ENCODE measurements around the gene CAMTA1.

The CAMTA1 gene

DNA sequence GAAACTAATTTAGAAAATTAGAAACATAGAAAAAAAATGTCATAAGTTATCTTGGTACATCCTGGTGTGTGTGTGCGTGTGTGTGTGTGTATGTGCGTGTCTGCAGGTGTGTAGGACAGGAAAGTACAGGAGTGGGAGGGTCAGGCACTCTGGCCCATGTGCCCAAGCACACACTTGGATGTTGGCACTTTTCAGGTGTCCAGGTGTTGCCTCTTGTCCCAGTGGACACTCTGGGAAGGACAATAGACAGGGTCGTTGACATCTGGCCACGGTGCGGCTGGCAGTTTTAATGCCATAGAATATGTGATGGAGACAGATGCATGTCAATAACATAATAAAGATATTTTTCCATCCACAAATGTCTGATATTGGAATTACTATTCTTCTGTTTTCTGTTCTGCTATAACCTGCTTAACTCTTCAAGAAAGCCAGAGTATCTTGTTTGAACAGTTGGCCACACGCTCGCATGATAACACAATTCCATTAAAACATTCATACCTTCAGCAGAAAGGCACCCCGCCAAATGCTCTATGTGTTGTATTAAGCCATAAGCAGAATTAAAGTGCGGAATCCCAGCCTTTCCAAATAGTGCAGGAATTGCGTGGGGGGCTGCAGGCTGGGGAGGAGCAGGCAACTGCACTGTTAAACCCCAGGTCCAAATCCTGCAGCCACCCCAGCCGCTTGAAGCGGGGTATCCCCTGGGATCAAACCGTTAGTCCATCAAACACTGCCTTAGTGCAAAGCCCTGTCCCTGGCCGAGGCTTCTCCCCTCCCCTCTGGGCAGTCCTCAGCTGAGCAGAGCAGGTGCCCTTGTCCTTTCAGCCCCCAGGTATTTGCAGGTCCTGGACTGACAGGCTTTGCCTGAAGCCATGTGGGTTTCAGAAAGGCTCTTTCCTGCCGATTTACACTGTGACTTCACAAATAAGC, 390.0 kb downstream of the CAMTA1 start:
- FAIRE-seq, result no peak

DNA sequence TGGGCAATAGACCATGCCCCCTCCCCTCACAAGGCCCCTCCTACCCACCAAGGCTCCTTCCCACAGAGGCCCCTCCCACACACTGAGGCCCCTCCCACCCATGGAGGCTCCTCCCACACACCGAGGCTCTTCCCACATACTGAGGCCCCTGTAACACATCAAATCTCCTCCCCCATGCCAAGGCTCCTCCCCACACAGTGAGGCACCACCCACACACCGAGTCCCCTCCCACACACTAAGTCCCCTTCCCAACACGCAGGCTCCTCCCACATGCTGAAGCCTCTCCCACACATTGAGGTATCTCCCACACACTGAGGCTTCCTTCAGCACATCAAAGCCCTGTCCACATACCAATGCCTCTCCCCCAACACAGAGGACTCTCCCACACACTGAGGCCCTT, 391.8 kb downstream of the CAMTA1 start:
- FAIRE-seq, result no peak

DNA sequence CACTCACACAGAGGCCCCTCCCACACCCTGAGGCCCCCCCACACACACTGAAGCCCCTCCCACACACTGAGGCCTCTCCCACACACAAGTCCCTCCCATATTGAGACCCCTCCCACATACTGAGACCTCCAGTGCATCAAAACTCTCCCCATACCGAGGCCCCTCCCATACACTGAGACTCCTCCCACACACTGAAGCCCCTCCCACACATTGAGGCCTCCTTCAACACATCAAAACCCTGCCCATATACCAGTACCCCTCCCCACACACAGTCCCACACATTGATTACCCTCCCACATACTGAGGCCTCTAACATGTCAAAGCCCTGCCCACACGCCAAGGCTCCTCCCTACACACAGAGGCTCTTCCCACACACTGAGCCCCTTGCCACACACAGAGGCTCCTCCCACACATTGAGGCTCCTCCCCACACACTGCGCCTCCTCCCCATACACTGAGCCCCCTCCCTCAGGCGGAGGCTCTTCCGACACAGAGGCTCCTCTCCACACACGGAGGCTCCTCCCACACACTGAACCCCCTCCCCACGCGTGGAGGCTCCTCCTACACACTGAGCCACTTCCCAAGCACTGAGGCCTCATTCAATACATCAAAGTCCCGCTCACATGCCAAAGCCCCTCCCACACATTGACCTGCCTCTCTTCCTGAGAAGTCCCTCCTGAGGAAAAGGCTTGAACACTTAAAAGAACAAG, 392.3 kb downstream of the CAMTA1 start:
- FAIRE-seq, result no peak

DNA sequence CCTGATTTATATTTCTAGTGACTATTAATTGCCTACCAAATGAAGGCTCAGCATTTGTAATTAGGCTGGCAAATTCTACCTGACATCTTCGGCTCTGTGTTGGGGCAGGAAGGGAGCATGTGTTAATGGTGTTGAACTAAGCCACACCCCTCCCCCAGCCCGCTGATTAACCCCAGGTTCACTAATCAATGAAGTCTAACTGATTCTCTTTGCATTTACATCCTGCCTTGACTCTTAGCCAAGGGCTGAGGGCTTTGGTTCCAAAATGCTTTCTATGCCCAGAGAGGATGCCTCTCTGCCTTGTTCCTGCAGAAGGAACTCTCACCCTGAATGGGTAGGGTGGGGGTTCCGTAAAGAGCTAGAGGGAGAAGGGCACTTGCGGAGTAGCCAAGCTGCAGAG, 393.1 kb downstream of the CAMTA1 start:
- no peak for FAIRE-seq

DNA sequence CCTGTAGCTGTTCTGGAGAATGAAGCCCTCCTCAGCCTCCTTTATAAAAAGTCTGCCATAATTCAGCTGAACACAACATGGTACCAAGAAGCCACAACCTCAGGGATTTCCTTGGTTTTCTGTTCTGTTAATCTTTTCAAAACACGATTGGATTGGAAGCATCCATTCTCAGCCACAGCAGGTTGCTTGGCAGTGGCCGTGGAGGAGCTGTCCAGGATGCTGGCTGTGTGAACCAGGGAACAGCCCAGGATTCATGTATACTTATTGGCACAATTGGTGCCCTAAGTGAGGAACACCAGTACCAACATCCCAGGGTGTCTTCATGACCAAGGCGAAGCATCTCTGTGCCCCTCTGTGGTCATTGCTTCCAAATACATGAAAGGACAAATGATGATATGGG, 393.5 kb downstream of the CAMTA1 start:
- no peak for FAIRE-seq

DNA sequence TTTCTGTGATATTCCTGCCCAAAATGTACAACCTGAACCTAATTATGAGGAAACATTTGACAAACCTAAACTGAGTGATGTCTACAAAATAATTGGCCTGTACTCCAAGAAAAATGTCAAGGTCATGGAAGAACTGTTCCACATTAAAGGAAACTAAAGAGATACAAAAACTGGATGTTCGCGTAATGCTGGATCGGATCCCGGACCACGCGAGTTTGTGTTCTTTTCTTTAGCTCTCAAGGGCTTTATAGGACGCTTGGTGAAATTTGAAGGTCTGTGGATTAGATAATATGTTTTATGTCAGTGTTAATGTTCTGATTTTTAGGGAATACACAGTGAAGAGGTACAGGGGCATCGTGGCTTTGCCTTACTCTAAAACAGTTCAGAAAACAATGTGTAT, 400.5 kb downstream of the CAMTA1 start:
- no peak for FAIRE-seq

DNA sequence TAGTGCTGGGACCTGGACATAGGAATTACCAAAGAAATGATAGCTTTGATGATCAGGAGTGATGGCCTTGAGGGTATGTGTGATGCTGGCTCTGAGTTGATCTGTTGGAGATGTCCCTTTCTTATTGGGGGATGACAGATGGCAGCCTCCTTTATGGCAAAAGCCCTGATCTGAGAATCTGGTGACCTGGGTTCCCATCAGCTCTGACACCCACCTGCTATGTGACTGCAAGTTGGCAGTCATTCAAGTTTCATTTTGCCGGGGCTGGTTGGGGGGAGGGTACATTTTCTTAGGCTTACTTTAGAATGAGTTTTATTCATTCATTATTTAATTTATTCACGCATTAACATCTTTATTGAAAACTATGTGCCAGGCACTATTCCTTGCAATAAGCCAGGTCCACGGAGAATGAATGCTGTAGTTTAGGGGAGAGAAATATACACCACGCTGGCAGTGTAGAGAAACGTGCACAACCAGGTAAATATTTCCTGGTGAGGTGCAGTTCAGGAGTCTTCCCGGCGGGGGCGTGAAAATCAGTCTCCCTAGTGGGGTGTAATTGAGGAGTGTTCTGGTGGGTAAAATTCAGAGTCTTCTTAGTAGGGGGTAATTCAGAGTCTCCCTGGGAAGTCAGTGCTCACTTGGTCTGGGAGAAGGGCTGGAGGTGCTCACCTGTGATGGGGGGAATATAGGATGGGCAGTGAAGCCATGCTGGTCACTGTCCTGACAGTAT, 401.3 kb downstream of the CAMTA1 start:
- no peak for FAIRE-seq

DNA sequence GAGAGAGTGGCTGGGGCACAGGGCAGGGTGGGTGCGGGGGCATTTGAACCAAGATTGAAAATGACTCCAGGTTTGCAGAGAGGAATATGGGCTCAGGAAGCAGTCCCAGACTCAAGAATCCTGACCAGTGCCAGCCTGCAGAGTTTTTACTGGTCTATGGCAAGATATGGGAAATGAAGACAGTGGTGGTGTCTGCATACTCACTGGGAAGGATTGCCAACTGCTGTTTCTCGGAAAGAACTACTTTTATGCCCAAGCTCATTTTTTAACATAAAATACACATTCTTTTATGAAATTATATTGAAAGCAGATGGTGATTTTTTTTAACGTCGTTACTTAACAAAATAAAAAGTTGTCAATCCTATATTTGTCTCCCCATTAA, 401.8 kb downstream of the CAMTA1 start:
- FAIRE-seq, result no peak

DNA sequence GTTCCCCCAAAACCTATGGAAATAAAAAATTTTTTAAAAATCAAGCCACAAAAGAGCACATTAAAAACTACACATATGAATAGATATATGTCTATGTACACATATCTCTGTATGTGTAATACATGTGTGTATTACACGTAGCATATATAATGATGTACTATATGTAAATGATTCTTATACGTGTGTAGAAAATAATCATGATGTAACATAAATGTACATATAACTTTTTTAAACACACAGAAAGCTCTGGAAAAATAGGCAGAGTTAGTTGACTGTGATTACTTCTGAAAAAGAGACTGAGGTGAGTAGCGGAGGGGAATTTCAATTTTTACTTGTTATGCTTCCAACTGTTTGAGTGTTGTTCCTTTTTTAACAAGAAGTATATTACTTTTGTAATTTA, 405.0 kb downstream of the CAMTA1 start:
- FAIRE-seq, result no peak

DNA sequence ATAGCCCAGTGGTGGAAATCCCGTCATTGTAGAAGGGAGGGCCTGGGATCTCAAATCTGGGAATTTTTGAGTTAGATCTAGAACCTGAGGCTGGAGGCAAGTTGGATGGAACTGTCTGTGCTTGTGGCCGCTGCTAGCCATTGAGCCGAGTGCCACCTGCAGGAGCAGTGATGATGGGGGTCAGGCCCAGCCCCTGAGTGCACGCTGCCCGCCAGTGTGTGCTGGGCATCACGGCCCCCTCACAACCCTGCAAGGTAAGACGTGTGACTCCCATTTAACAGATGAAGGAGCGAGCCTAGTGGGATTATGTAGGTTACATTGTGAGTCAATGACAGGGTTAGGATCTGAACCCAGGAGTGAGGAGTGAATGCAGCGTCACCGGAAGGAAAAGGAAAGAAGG, 407.2 kb downstream of the CAMTA1 start:
- FAIRE-seq, result no peak

DNA sequence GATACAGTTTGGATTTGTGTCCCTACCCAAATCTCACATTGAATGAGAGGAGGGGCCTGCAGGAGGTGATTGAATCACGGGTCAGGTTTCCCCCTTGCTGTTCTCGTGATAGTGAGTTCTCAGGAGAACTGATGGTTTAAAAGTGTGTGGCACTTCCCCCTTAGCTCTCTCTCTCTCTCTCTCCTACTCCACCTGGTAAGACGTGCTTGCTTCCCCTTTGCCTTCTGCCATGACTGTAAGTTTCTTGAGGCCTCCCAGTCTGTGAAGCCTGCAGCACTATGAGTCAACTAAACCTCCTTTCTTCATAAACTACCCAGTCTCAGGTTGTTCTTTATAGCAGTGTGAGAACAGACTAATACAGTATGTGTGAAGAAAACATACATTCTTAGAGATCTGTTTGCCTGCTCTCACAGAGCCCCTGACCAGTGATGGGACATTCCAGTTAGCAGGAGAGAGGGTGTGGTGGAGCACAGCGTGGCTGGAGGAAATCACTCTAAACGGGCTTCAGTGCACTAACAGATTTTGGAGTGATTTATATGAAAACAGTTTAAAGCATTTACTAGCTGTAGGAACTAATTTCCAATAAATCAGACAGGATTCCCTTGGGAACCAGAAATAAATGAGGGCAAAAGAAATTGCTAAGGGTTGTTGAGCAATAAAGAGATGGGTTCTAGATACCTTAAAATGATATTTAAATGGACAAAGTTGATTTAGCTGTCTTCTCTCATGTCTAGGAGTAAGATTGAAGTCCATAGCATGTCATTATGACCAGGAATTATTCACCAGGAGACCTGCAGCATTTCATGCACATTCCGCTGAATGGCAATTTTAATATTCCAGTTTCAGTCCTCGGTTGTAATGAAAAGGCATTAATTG, 411.0 kb downstream of the CAMTA1 start:
- no peak for FAIRE-seq

DNA sequence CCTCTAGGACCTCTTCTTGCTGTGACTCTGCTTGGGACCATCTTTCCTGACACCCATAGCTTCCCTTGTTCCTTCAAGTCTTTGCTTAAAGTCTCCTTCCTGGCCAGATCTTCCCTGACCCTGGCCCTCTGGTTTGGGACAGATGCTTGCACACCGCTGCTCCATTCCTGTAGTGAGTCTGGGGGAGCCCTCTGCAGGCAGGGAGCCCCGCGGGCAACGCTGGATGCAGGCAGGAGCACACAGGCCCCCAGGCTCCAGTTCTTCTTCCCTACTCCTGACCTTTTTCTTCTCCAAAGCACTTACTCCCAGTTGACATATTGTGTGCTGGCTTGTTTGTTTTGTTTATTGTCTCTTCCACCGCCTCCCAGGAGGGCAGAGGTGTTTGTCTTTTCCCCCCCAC, 413.4 kb downstream of the CAMTA1 start:
- no peak for FAIRE-seq

DNA sequence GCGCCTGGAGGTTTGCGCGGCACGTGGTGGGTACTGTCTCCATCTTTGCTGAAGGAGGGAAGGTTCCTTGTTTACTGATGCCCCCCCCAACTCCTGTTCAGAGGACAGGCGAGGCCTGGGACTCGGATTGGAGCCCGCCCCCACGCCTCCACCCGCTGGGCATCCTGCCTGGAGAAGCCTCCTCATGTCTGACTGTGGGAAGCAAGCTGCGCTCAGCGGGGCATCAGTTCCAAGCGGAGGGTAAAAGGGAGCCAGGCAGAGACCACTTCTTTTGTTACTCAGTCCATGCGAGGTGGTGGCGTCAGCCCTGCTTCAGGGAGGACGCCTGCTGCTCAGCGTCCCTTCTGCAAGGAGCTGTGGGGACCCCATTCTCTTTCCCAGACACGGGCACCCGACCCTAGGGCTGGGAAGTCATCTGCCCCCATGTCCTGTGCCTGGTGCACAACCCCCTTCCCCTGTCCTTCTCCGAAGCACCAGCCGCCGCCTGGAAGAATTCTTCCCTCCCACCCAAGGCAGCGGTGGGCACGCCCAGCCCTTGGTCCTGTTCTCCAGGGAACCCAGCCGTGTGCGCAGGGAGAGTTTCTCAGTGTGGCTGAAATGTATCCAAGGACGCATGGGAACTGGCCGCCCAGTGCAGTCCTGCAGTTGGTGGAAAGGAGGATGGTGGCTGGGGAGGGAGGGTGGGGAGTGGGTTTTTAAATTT, 414.0 kb downstream of the CAMTA1 start:
- no peak for FAIRE-seq

DNA sequence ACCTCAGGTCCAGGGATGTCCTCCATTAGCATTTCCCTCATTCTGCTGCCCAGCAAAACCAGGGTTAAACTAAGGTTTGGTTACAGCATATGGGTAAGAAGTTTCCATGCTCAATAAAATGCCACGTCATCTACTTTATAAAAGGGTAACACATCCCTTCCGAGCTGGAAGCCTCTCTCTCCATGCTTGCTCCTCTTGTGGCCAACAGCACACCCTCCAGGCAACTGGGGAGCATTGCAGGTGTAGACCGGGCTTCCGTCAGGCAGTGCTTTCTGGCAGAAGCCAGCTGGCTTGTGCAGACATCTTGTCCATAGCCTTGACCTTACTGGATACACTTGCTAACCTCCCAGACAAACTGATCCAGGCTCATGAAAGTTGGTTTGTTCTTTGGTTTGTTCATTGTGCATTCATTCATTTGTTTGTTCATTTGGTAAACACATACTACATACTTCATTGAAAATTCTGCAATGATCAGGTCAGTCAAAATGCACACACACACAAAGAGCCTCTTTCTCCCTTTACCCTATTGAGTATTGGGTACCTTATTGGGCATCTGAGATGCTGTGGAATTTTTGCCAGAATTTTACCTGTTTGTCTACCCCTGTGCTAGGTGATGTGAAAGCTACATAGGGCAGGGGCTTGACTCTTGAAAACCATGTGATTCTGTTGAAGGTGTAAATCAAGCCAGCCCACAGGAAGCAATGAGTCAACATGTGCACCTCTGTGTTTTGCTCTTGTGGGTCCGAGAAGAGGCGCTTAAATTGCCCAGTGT, 422.8 kb downstream of the CAMTA1 start:
- no peak for FAIRE-seq

DNA sequence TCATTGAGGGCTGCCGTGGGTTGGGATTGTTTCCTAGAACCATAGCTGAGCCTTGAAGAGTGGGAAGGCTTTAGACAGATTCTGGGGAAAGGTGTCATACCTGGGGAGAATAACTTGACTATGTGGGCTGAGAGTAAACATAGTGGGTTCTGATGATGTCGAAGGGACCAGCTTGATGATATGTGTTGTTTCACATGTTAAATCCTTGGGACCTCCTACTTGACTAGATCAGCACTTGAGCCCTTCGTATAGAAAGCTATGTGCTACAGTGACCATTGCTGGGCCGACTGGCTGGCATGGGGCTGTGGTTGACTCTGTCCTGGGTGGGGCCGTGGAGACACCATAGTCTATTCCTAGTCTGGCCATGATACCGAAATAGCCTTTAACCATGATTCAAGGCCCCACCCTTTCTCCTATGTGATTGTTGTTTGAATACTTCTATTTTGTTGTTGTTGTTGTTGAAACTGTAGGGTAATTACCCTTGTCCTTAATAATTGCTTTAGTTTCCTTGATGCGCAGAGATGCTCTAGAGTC, 423.5 kb downstream of the CAMTA1 start:
- no peak for FAIRE-seq

DNA sequence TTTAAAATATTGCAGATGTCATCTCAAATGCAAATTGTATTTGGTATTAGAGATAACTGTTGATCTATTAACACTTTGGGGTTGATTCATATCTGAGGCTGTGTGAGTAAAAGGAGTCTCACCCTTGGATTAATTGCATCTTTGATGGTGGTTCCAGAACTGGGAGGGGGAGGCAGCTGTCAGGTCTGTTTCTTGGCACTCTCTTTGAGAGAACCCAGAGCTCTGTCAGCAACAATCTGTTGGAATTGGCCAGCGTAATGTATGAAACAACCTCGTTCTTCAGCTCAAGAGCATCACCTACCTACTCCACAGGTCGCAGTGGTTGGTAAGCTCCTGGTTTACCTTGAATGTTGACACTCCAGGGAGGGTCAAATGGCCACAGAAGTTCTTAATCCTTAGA, 424.1 kb downstream of the CAMTA1 start:
- FAIRE-seq, result no peak

DNA sequence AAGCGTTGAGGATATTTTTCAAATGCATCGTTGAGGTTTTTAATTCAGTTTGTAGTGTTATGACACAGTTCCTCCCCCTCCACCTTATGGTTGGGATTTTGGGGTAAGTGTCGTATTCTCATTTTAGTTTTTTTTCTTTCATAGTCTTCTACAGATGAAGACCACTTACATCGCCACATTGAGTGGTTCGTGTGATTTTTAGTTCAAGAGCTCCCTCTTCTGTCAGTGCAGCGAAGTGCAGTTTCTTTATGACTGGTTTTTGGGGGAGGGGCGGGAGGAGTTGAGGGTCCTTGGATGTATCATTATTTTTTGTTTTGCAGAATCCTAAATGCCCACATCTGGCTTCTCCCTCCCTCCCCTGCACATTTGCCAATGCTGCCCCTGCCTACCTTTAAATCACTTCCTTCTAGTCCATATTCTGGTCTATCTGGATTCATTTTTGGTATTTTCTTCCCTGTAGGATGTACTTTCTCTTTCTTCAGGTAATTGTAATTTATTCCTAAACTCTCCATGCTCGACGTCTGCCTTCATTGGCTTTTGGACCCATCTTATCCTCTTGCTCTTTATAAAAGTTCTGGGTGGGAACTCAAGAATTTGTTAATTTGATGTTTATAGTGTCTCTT, 433.1 kb downstream of the CAMTA1 start:
- no peak for FAIRE-seq

DNA sequence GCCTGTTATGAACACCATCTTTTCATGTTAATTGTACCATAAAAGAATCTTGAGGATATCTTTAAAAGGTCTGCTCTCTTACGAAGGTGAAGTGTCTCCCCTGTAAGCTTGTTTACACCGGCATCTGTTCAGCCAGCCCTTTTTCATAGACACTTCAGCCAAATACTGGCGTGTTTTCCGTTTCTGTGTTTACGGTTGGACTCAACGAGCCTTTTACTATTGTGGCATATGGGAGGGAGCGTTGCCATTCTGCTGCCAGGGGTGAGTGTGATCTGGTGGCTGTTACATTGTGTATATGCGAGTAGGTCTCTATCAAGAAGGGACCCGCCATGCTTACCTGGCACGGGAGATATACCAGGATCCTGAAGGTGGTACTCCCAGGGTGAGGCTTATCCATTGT, 433.8 kb downstream of the CAMTA1 start:
- FAIRE-seq, result no peak

DNA sequence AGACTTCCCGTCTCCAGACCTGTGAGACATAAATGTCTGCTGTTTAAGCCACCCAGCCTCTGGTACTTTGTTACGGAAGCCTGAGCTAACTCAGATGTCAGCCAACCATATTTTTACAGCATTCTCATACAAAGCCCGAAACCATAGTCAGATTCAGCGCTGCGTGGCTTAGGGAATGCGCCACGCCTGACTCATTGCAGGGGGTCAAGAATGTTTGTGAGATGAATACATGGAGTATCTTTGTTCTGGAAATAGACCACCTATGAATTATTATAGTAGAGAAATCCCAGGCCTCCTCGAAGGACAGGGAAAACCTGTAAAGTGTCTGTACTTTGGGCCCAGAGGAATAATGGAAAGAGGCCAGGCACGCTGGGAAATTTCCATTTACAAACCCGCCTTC, 434.8 kb downstream of the CAMTA1 start:
- no peak for FAIRE-seq

DNA sequence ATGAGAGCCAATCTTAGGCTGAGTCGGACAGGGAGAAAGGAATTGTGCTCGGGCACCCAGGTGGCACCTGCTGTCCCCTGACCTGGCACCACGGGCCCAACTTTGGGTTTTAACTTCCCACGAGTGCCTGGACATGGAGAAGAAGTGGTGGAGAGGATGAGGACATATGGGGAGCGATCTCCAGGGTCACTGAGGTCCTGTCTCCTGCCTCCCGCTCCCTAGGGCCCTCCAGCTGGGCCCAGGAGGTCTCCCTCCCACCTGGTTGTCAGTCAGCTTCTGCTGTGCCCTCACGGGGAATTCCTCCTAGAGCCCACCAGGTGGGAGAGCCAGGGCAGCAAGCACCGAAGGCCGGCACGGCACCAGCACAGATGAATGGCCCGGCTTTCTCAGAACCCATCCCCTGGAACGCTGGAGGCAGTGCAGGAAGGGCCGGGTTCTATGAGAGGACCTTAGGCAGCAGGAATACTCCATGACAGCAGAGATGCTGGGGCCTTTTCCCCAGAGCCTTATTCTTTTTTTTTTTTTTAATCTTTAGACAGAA, 435.5 kb downstream of the CAMTA1 start:
- no peak for FAIRE-seq

Measured in endometrium (tissue), 2 donors.